Erythroblast (primary cell): ENCODE results near the gene NSG1.
"Not testable (repeated sequence)": the region's sequence is repeated elsewhere in the genome, so short reads cannot be mapped to it uniquely, and the experiment has no call there.

Source experiments
- DNase-seq, 2 experiments: peaks; one replicate each; lab custom pipeline; 2025; lab: John Stamatoyannopoulos, UW
- GATA1 ChIP-seq: IDR thresholded peaks from 2 replicates; pipeline ENCODE4 v1.6.1; 2011; ENCODE audit warnings: low read depth, mild to moderate bottlenecking, control low read depth, low read length, moderate library complexity
- POLR2A ChIP-seq: IDR thresholded peaks from 2 replicates; pipeline ENCODE4 v1.6.1; 2011; ENCODE audit warnings: mild to moderate bottlenecking, low read length

Gene NSG1

DNA sequence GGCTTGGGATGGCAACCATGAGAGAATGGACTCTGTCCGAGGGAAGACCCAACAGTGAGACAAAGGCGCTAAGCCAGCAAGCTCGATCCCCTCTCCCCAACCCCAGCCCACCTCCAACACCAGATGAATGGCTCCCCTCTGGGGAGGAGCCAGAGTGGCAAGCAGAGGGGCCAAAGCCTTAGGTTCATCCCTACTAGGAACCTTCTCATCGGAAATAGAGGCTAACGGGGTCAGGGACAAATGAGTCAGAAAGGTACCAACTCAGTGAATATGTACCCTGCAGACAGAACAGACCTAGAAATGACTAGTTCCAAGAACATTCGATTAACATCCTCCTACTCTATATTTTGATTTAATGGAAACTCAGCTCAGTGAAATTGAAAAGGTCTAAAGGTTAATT is 73.9 kb downstream of the NSG1 start:
- DNase-seq = no peak
- no peak for TF ChIP-seq GATA1
- TF ChIP-seq POLR2A = no peak

DNA sequence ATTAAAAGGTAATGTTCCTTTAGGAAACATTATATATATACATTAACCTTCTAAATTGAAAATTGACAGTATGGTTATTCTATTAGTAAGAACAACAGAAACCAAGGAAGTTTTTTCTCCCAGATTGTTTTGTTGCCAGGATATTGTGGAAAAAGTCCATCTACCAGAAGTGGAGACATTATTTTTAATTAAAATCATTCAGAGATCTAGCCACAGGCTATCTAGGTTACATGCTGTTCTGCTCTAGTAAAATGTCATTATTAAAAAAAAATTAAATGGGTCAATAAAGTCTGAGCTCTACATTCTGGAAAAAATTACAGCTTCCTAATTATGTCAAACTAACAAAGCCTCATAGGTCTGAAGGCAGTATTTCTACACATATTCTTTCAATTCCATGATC is 74.3 kb downstream of the NSG1 start:
- no peak for DNase-seq

DNA sequence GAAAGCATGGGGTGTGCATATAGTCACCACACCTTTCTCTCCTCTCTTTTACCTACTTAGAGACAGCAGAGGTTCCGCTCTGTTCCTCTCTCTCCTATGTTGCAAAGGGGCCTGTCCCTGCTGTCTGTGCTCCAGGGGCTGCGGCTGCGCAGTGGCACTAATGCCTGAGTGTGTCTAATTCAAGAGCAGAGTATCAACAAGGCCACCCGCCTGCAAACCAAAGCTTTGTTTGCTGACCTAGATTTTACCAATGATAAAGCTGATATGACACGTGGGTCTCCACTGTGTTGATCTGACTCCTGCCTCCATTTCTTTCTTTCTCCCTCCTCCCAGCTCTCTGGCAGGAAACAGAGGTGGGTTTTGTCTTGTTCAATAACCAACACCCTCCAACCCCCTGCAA is 74.9 kb downstream of the NSG1 start:
- TF ChIP-seq GATA1 (no peak), POLR2A (no peak)
- no peak for DNase-seq

More for the DNA sequence above, 74.3 kb downstream of the NSG1 start:
- TF ChIP-seq POLR2A = no peak
- TF ChIP-seq GATA1 = no peak

DNA sequence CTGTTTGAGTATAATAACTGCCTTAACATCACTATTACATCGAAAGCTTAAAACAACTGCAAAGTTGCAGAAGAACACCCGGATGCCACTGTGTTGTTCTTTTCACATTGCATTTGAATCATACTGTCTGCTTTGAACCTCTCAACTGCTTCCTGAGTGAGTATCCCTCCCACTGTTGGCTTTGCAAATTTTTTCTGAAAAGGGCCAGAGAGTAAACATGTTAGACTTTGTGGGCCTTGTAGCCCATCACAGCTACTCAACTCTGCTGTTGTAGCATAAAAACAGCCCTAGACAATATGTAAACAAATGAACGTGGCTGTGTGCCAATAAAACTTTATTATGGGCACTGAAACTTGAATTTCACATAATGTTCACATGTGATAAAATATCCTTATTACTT is 76.1 kb downstream of the NSG1 start:
- no peak for DNase-seq
- TF ChIP-seq POLR2A (no peak), GATA1 (no peak)

DNA sequence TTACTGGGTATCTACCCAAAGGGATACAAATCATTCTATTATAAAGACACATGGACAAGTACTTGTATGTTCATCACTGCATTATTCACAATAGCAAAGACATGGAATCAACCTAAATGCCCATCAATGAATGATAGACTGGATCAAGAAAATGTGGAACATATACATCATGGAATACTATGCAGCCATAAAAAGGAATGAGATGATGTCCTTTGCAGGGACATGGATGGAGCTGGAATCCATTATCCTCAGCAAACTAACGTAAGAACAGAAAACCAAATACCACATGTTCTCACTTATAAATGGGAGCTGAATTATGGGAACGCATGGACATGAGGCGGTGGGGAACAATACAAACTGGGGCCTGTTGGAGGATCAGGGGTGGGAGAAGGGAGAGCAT is 78.3 kb downstream of the NSG1 start:
- not testable (repeated sequence) for DNase-seq
